KMS-11 (cell line): ENCODE results near the gene CDK2.
"Not testable (repeated sequence)": the region's sequence is repeated elsewhere in the genome, so short reads cannot be mapped to it uniquely, and the experiment has no call there.

ENCODE experiments used
- H2AFZ ChIP-seq: fragments of 200-600 bp; sonication (generic); 2 replicates; pipeline ENCODE4 v1.6.1; 2016; ENCODE audit warnings: antibody characterized with exemption, mixed run types, low read depth
- H3K27ac ChIP-seq: fragments of 200-600 bp; sonication (generic); 2 replicates; pipeline ENCODE4 v1.6.1; 2016; ENCODE audit warnings: mild to moderate bottlenecking, mixed run types
- H3K27me3 ChIP-seq: fragments of 200-600 bp; sonication (generic); 2 replicates; pipeline ENCODE4 v1.6.1; 2017; ENCODE audit warnings: mild to moderate bottlenecking, low read depth, mixed run types, moderate library complexity; ENCODE audit not compliant: insufficient read depth
- H3K36me3 ChIP-seq: fragments of 200-600 bp; sonication (generic); 2 replicates; pipeline ENCODE4 v1.6.1; 2017; ENCODE audit warnings: mild to moderate bottlenecking, mixed run types; ENCODE audit not compliant: insufficient read depth
- H3K4me1 ChIP-seq: fragments of 200-600 bp; sonication (generic); 2 replicates; pipeline ENCODE4 v1.6.1; 2016; ENCODE audit warnings: mild to moderate bottlenecking, low read depth, mixed run types; ENCODE audit not compliant: poor library complexity, severe bottlenecking
- H3K4me2 ChIP-seq: fragments of 200-600 bp; sonication (generic); 2 replicates; pipeline ENCODE4 v1.7.0; 2016; ENCODE audit warnings: mild to moderate bottlenecking, mixed run types
- H3K4me3 ChIP-seq: fragments of 200-600 bp; sonication (generic); IDR thresholded peaks from 2 replicates; pipeline ENCODE4 v1.6.1; 2017; ENCODE audit warnings: low read depth, low read length, mixed read lengths; ENCODE audit not compliant: insufficient read depth
- H3K79me2 ChIP-seq: fragments of 200-600 bp; sonication (generic); 2 replicates; pipeline ENCODE4 v1.6.1; 2016; ENCODE audit warnings: low read depth, mixed run types; ENCODE audit not compliant: insufficient read depth
- H3K9ac ChIP-seq: fragments of 200-600 bp; sonication (generic); 2 replicates; pipeline ENCODE4 v1.6.1; 2016; ENCODE audit warnings: mild to moderate bottlenecking, mixed run types
- H4K20me1 ChIP-seq: fragments of 200-600 bp; sonication (generic); 2 replicates; pipeline ENCODE4 v1.6.1; 2016; ENCODE audit warnings: mild to moderate bottlenecking, mixed run types; ENCODE audit not compliant: insufficient read depth
- TF ChIP-seq, protein P1 (sequence below): fragments of 200-600 bp; sonication (generic); conservative IDR thresholded peaks from 2 replicates; pipeline ENCODE4 v1.6.1; 2017; ENCODE audit warnings: low read depth, mild to moderate bottlenecking, antibody characterized with exemption, low read length, moderate library complexity, mixed read lengths

CDK2 gene

DNA sequence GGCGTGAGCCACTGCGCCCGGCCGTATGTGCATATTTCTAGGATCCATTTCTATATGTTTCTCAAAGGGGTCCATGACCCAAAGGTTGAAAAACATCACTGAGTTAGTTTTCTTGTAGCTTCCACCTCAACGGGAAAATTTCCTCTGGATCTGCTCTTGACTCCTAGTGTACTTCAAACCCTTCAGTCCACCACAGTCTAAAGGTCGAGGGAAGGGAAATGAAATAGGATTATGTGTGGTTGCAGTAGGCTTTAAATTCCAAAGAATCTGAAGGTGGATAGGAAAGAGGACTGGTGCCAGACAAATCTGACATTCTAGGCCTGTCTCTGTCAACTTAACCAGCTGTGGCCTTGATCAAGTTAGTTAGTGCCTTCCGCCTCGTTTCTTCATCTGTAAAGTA is 28.7 kb downstream of the CDK2 start:
- H4K20me1 ChIP-seq: no peaks in the 10 kb centered on the region
- no peaks in the 10 kb centered on the region for H3K27me3 ChIP-seq
- no peak overlapping the region for H3K27ac ChIP-seq
- no peaks in the 10 kb centered on the region for H3K79me2 ChIP-seq
- TF ChIP-seq, protein P1, sequence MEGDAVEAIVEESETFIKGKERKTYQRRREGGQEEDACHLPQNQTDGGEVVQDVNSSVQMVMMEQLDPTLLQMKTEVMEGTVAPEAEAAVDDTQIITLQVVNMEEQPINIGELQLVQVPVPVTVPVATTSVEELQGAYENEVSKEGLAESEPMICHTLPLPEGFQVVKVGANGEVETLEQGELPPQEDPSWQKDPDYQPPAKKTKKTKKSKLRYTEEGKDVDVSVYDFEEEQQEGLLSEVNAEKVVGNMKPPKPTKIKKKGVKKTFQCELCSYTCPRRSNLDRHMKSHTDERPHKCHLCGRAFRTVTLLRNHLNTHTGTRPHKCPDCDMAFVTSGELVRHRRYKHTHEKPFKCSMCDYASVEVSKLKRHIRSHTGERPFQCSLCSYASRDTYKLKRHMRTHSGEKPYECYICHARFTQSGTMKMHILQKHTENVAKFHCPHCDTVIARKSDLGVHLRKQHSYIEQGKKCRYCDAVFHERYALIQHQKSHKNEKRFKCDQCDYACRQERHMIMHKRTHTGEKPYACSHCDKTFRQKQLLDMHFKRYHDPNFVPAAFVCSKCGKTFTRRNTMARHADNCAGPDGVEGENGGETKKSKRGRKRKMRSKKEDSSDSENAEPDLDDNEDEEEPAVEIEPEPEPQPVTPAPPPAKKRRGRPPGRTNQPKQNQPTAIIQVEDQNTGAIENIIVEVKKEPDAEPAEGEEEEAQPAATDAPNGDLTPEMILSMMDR: no peak
- no peak overlapping the region for H3K9ac ChIP-seq
- peaks cover 8% of the 10 kb centered on the region for H3K4me1 ChIP-seq
- no peak overlapping the region for H3K4me2 ChIP-seq
- peaks cover 7% of the 10 kb centered on the region; the same call in 1 of the 2 replicates for H3K36me3 ChIP-seq
- H3K4me3 ChIP-seq: no peak overlapping the region
- no peak overlapping the region for H2AFZ ChIP-seq

DNA sequence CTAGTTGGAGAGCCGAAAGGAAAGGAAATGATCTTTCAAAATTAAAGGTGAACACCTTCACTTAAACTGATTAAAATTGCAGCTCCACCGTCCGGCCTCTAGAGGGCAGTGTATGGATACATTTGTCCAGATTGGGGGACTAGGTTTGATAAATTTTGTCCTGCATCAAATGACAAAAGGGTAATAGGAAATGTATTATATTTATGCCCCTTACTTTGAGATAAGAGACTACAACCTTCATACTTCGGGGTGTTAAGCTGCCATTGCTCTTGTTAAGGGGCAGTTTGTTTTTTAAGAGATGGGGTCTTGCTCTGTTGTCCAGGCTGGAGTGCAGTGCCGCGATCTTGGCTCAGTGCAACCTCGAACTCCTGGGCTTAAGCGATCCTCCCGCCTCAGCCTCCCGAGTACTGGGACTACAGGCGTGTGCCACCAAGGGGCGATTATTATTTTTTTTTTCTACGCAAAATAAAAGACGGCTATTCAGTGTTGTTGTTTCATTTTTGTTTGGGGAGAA is 29.6 kb downstream of the CDK2 start:
- Histone ChIP-seq H3K4me3 (peak overlapping the region; percentile 61), H3K27me3 (no peaks in the 10 kb centered on the region), H3K4me1 (peaks cover 8% of the 10 kb centered on the region), H2AFZ (peak overlapping the region; percentile 65), H3K27ac (peak overlapping the region; percentile 0; the same call in 1 of the 2 replicates), H3K79me2 (no peaks in the 10 kb centered on the region), H3K36me3 (peaks cover 7% of the 10 kb centered on the region; the same call in 1 of the 2 replicates), H3K4me2 (peak overlapping the region; percentile 77), H4K20me1 (no peaks in the 10 kb centered on the region), H3K9ac (peak overlapping the region; percentile 8; the same call in 1 of the 2 replicates)
- TF ChIP-seq, protein P1: peak; percentile 100

DNA sequence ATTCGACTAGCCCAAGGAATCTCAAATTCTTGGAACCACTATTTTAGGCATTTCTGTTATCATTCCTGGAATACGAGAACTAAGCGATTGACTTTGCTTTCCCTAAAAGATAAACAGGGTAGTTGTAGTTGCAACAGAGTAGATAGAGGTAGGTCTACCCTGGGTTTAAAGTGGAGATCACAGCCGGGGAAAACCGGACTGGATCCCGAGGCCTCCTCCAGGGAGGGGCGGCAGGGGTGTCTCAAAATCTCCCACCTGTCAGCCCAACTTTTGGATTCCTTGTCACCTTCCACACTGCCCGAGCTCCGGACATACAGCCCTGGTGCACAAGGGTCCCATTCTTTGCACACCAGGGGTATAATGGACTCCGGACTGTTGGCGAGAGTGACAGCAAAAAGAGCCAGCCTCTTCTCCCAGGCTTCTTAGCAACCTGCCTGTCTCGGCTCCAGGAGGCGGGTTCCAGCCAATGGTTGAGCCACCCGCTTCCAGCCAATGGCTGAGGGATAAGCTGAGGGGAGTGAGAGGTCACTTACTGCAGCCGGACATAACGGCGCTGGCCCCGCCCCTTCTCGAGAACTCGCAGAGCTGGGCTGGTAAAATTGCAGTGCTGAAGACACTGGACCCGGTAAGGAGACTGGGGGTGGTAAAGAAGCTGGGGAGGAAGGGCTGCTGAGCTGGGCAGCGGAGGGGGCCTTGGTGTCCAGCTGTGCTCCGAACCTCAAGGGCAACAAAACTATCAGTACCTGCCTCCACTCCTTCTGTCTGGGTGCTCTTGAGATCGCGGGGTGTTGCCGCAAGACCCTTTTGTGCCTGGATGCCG is 30.3 kb downstream of the CDK2 start, which contains the start of gene SUOX:
Gene SUOX, plus strand, starts transcription at position 562 of the 820 bp plus-strand sequence. CDS start 4,946 bp downstream, outside the sequence.
- peak within 1 kb of the TSS; percentile 94 for H3K4me3 ChIP-seq
- H3K27me3 ChIP-seq: no peaks in the 10 kb centered on the region
- peaks cover 8% of the 10 kb centered on the region for H3K4me1 ChIP-seq
- peak within 1 kb of the TSS; percentile 77 for H3K4me2 ChIP-seq
- H3K9ac ChIP-seq: peak within 1 kb of the TSS; percentile 8; the same call in 1 of the 2 replicates
- H3K36me3 ChIP-seq: peaks cover 5% of the 10 kb centered on the region; the same call in 1 of the 2 replicates
- H2AFZ ChIP-seq: peak within 1 kb of the TSS; percentile 65
- no peaks in the 10 kb centered on the region for H4K20me1 ChIP-seq
- peak within 1 kb of the TSS; percentile 0; the same call in 1 of the 2 replicates for H3K27ac ChIP-seq
- no peaks in the 10 kb centered on the region for H3K79me2 ChIP-seq
- TF ChIP-seq, protein P1: no peak

DNA sequence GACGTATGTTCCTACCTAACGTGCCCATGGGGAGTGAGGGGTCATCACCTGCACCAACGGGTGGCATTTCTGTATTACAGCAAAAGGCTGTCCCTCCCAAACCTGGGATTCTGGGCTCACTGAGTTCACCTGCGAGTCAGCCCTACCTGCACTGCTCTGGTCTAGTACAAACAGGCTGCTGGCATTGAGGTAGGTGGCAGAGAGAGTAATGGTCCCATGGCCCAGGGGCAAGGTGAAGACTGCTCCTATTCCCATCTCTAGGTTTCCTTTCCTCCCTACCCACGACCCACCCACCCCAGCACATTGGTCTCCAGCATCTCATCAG is 30.9 kb downstream of the CDK2 start:
- H2AFZ ChIP-seq: peak overlapping the region; percentile 65
- TF ChIP-seq, protein P1: no peak
- H3K79me2 ChIP-seq: no peaks in the 10 kb centered on the region
- no peaks in the 10 kb centered on the region for H3K27me3 ChIP-seq
- peaks cover 8% of the 10 kb centered on the region for H3K4me1 ChIP-seq
- peak overlapping the region; percentile 8; the same call in 1 of the 2 replicates for H3K9ac ChIP-seq
- no peaks in the 10 kb centered on the region for H3K36me3 ChIP-seq
- H3K4me2 ChIP-seq: peak overlapping the region; percentile 77
- no peaks in the 10 kb centered on the region for H4K20me1 ChIP-seq
- H3K27ac ChIP-seq: no peak overlapping the region
- peak overlapping the region; percentile 61 for H3K4me3 ChIP-seq

DNA sequence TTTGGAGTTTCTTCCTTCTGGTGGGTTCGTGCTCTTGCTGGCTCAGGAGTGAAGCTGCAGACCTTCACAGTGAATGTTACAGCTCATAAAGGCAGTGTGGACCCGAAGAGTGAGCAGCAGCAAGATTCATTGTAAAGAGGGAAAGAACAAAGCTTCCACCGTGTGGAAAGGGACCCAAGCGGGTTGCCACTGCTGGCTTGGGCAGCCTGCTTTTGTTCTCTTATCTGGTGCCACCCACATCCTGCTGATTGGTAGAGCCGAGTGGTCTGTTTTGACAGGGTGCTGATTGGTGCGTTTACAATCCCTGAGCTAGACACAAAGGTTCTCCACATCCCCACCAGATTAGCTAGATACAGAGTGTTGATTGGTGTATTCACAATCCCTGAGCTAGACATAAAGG is 32.9 kb downstream of the CDK2 start:
- H3K36me3 ChIP-seq, H3K9ac ChIP-seq, H3K27ac ChIP-seq, H3K4me3 ChIP-seq, H2AFZ ChIP-seq, H3K27me3 ChIP-seq, H3K4me1 ChIP-seq, H3K79me2 ChIP-seq, H4K20me1 ChIP-seq, H3K4me2 ChIP-seq: not testable (repeated sequence)

DNA sequence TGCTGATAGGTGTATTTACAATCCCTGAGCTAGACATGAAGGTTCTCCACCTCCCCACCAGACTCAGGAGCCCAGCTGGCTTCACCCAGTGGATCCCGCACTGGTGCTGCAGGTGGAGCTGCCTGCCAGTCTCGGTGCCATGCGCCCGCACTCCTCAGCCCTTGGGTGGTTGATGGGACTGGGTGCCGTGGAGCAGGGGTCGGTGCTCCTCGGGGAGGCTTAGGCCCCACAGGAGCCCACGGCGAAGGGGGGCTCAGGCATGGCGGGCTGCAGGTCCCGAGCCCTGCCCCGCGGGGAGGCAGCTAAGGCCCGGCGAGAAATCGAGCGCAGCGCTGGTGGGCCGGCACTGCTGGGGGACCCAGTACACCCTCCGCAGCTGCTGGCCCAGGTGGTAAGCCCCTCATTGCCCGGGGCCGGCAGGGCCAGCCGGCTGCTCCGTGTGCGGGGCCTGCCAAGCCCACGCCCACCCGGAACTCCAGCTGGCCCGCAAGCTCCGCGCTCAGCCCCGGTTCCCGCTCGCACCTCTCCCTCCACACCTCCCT is 33.4 kb downstream of the CDK2 start:
- H3K27ac ChIP-seq, H3K9ac ChIP-seq, H3K4me2 ChIP-seq, H3K4me3 ChIP-seq, H4K20me1 ChIP-seq, H2AFZ ChIP-seq, H3K36me3 ChIP-seq, H3K4me1 ChIP-seq, H3K79me2 ChIP-seq, H3K27me3 ChIP-seq: not testable (repeated sequence)
